GM12878 (cell line): Measurements from ENCODE around the gene GRK1. TPM values are rescaled to one million over a fixed set of nuclear protein-coding genes. Genes with fewer than 3 reads are reported as not detected.

Source experiments
- ATF7 ChIP-seq: fragments of 450-650 bp; IDR thresholded peaks from 2 replicates; pipeline ENCODE4 v1.6.1; 2016; ENCODE audit warnings: low read depth, mild to moderate bottlenecking
- ELK1 ChIP-seq: IDR thresholded peaks from 2 replicates; pipeline ENCODE4 v1.6.1; 2012; ENCODE audit warnings: low read depth, low read length, improper control_type of control experiment
- HDGF ChIP-seq: fragments of 450-650 bp; IDR thresholded peaks from 2 replicates; pipeline ENCODE4 v1.6.1; 2016; ENCODE audit warnings: antibody characterized with exemption
- IRF5 ChIP-seq: fragments of 450-650 bp; IDR thresholded peaks from 2 replicates; pipeline ENCODE4 v1.6.1; 2017; ENCODE audit warnings: borderline replicate concordance
- NRF1 ChIP-seq: conservative IDR thresholded peaks from 2 replicates; pipeline ENCODE4 v1.6.1; 2011; ENCODE audit warnings: mild to moderate bottlenecking, low read depth, low read length, improper control_type of control experiment
- WRNIP1 ChIP-seq: IDR thresholded peaks from 2 replicates; pipeline ENCODE4 v1.6.1; 2011; ENCODE audit warnings: low read depth, low read length, improper control_type of control experiment, borderline replicate concordance
- ZNF687 ChIP-seq: fragments of 450-650 bp; IDR thresholded peaks from 2 replicates; pipeline ENCODE4 v1.6.1; 2017; ENCODE audit warnings: mild to moderate bottlenecking, moderate library complexity
- polyA plus RNA-seq, 11 experiments: library from polyadenylated mRNA; depleted of rRNA in 4 of 11; unstranded in 6 of 11; stranded (reverse) in 5 of 11; fragments of >200 nt; fragmentation: Nextera tagmentation in 4 of 11; fragmentation: Illumina TruSeq in 1 of 11; extraction: Ambion mirVana in 4 of 11; extraction: Trizol in 1 of 11; gene quantifications; 1 replicate in 1 of 11; 2 replicates in 10 of 11; pipeline versions ENCODE4 v1.2.1 to v1.2.3, GENCODE V29; 2011 to 2016; ENCODE audit warnings: inconsistent platforms in 2 of 11, missing spikeins in 2 of 11, low read depth in 1 of 11
- total RNA-seq, 4 experiments: library from RNA; depleted of rRNA in 3 of 4; stranded (reverse); fragments of >200 nt in 3 of 4; fragmentation: Illumina TruSeq in 1 of 4; extraction: Trizol in 1 of 4; gene quantifications; 2 replicates each; pipeline versions ENCODE4 v1.2.1 to v1.2.3, GENCODE V29; 2013 to 2021

GRK1 gene
- total and polyA plus RNA-seq, 10 of the 15 experiments (the other 5 are each of a cell fraction or from before 2014, with no cell fraction given) = under 0.01 to 0.04 TPM; not detected in 8

- no peak for TF ChIP-seq ATF7
- no peak for TF ChIP-seq ZNF687
- TF ChIP-seq HDGF = no peak
- TF ChIP-seq NRF1 = no peak
- TF ChIP-seq IRF5 = no peak
- TF ChIP-seq ELK1 = no peak
- TF ChIP-seq WRNIP1 = no peak
Observed at GRCh38 chr13:113630804-113631203, 36.2 kb upstream of the GRK1 start (continued).
